Rectal smooth muscle tissue (tissue), 1 donor: Measurements from ENCODE around the gene MCHR1.

ENCODE experiments used
- H3K27ac ChIP-seq: one replicate; pipeline ENCODE4 v1.7.0; 2013; ENCODE audit warnings: low read depth, low read length, inconsistent platforms
- H3K27me3 ChIP-seq: one replicate; pipeline ENCODE4 v1.7.0; 2013; ENCODE audit warnings: low read length; ENCODE audit not compliant: control insufficient read depth, insufficient read depth
- H3K36me3 ChIP-seq: one replicate; pipeline ENCODE4 v1.7.0; 2013; ENCODE audit warnings: low read length; ENCODE audit not compliant: control insufficient read depth, insufficient read depth
- H3K4me1 ChIP-seq: one replicate; pipeline ENCODE4 v1.7.0; 2013; ENCODE audit warnings: low read length; ENCODE audit not compliant: control insufficient read depth, insufficient read depth
- H3K4me3 ChIP-seq: one replicate; pipeline ENCODE4 v1.7.0; 2013; ENCODE audit warnings: low read length
- H3K9ac ChIP-seq: one replicate; pipeline ENCODE4 v1.7.0; 2013; ENCODE audit warnings: low read length

Gene MCHR1

DNA sequence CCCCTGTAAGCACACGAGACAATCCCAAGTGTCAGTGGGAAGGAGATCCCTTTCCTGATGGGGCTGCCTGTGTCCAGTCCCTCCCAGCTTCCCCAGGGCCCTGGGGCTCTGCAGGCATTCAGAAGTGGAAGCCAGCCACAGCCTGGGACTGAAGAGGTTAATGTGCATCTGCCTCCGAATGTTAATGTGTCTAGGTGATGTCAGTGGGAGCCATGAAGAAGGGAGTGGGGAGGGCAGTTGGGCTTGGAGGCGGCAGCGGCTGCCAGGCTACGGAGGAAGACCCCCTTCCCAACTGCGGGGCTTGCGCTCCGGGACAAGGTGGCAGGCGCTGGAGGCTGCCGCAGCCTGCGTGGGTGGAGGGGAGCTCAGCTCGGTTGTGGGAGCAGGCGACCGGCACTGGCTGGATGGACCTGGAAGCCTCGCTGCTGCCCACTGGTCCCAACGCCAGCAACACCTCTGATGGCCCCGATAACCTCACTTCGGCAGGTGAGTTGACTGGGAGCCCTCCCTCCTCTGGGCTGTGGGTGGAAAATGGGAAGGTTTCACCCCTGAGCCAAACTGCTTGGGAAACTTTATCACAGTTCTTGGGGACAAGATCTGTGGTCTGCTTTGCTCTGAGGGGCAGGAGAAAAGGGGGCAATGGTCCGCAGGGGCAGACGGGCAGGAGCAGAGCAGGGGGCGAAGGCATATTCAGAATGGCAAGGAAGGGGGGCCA is at the start of gene MCHR1:
Gene MCHR1, plus strand, starts transcription at position 236 of the 715 bp plus-strand sequence. Its CDS starts 169 bp downstream, at position 405.
- Histone ChIP-seq H3K9ac (no peak within 1 kb of the TSS), H3K4me1 (no peaks in the 10 kb centered on the region), H3K36me3 (no peaks in the 10 kb centered on the region), H3K27ac (no peak within 1 kb of the TSS), H3K4me3 (peak within 1 kb of the TSS; percentile 42), H3K27me3 (peaks cover 2% of the 10 kb centered on the region)

- Histone ChIP-seq H3K4me1 (peaks cover 8% of the 10 kb centered on the region), H3K36me3 (no peaks in the 10 kb centered on the region), H3K27me3 (no peaks in the 10 kb centered on the region), H3K27ac (no peak overlapping the region), H3K4me3 (no peak overlapping the region), H3K9ac (no peak overlapping the region)
These were observed 47.4 kb upstream of the MCHR1 start for GRCh38 chr22:40631925-40632324.

DNA sequence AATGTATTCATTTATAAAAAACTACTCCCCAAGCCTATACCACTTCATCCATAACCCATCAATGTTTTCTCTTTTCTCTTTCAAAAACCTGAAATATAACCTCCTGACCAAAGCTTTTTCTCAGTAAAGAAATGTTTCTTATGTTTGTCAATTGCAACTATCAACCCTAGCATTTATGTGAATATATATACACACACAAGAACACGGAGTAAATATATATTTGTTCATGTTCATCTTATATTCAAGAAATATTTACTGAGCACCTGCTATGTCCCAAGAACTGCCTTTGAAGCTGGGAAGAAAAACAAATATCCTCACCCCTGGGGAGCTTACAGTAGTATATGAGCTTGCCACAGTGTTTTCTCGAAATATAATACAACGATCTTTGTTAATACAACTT is 46.2 kb upstream of the MCHR1 start:
- Histone ChIP-seq H3K4me3 (no peak overlapping the region), H3K27me3 (no peaks in the 10 kb centered on the region), H3K27ac (no peak overlapping the region), H3K9ac (no peak overlapping the region), H3K36me3 (no peaks in the 10 kb centered on the region), H3K4me1 (peaks cover 12% of the 10 kb centered on the region)

DNA sequence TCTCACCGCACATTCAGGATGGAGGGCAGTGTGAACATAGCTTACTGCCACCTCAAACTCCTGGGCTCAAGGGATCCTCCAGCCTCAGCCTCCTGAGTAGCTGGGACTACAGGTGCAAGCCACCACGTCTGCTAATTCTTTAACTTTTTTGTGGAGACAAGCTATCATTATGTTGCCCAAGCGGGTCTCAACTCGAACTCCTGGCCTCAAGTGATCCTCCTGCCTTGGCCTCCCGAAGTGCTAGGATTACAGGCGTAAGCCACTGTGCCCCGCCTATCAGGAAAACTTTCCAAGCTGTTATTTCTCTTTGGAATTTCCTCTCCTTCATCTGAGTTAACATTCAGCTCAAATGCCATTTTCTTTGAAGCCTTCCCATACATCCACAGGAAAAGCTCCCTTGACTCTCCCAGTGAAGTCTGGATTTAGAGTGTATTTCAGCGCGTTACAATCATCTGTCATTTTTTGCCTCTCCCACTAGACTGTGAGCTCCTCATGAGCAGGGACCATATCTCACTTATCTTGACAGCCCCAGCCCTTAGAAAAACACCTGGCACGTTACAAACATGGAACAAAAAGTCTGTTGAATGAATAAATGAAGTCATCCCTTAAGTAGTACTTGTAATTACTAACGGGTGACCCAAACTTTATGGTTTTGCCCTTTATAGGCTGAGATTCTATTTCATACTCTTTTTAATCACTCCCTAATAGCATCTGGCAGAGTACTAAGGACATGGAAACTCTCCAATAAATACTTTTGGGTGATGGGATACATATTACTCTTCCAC is 45.0 kb upstream of the MCHR1 start:
- Histone ChIP-seq H3K36me3 (no peaks in the 10 kb centered on the region), H3K4me1 (peaks cover 13% of the 10 kb centered on the region), H3K27ac (peak overlapping the region; percentile 22), H3K4me3 (peak overlapping the region; percentile 31), H3K9ac (no peak overlapping the region), H3K27me3 (no peaks in the 10 kb centered on the region)

DNA sequence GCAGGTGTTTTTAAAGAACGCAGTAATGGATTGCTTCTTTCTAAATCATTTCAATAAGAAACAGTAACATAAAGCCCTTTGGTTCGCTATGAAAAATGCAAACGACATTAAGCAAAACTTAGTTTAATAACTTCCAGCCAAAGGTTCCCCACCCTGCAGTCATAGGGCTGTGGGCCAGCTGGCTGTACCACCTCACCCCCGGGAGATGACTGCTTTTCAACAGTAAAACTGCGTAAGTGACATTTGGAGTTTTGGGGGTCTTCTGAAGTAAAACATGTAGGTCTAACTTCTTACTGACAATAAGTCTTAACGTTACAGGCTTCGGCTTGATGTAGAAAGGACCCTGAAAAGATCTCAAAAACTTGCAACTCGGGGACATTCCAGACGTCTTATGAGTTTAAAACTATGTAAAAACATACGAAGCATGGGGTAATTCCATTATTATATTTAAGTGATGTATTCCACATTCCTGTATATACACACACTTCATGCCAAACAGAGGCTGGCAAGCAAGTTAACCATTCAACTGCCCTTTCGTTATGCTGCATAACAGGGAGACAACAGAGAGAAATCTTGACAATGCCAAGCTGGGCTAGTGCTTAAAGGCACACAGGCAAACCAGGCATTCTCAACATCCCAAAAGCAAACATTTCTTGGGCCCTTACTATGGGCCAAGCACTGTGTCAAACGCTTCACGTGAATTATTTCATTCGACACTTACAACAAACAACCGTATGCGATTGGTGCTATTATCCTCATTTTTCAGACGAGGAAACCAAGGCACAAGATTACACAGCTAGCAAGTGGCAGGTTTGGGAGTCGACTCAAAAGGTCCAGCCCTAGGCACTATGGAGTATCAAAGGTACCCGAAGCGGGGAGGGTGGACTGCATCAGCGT is 44.0 kb upstream of the MCHR1 start:
- Histone ChIP-seq H3K9ac (peak overlapping the region; percentile 6), H3K4me1 (peaks cover 13% of the 10 kb centered on the region)

DNA sequence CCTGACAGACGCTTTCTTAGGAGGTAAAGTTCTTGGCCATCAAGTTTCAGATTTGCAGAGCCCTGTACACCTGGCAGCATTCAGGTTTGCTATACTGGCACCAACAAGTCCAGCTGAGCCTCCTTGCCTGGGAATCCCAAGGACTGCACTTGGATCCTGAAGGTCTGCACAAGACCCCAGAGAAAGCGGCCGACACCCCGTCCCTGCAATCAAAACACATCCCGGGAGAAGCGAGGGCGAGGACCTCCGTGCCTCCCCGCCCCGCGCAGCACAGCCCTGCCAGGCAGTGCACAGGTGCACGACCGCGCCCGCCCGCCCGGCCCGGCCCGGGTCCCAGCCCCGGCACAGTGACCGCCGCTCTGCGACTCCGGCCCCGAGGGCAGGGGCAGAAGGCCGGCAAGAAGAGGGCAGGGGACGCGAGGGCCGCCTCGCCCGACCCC is 43.3 kb upstream of the MCHR1 start:
- peak overlapping the region; percentile 68 for H3K4me3 ChIP-seq
- H3K4me1 ChIP-seq, result peaks cover 13% of the 10 kb centered on the region
- no peaks in the 10 kb centered on the region for H3K36me3 ChIP-seq
- H3K9ac ChIP-seq, result peak overlapping the region; percentile 56
- no peaks in the 10 kb centered on the region for H3K27me3 ChIP-seq
- peak overlapping the region; percentile 97 for H3K27ac ChIP-seq

More for the DNA sequence above, 44.0 kb upstream of the MCHR1 start:
- Histone ChIP-seq H3K27ac (peak overlapping the region; percentile 97), H3K36me3 (no peaks in the 10 kb centered on the region), H3K4me3 (peak overlapping the region; percentile 68), H3K27me3 (no peaks in the 10 kb centered on the region)

DNA sequence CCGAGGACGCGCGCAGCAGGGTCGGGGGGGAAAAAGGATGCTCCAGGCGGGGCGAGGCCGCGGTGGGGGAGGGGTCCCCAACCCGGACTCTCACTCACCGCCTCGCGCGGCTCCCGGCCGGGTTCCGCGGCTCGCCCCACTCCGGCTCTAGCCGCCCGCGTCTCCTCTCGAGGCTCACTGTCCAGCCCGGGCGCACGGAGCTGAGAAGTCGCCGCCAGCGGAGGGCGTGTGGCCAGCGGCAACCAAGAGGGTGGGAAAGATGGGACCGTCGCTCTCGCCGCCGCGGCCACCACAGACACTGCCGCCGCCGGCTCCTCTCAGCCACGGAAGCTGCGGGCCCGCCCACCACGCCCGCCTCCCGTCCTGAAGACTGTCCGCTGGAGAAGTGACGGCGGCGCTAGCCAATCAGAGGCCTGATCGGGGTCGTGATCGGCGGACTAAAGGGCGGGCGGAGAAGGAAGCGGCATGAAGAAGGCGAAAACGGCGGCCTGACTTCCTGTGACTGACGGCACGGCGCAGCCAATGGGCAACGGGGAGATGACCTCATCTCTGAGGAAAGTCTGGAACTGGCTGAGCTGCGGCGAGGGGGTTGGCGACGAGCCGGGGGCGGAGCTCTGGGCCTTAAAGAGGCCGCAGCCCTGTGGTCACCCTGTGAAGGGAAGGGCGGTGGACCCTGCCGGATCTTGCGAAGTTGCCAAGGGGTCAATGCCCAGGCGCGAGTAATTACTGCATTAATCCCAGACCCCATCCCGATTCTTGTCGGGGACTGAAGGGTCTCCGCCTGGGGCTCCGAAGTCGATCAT is 42.7 kb upstream of the MCHR1 start, which contains the start of gene MRTFA:
Gene MRTFA, minus strand, starts transcription at position 340 of the 803 bp plus-strand sequence.
- Histone ChIP-seq H3K27me3 (no peaks in the 10 kb centered on the region), H3K36me3 (no peaks in the 10 kb centered on the region), H3K4me1 (peaks cover 13% of the 10 kb centered on the region), H3K4me3 (peak within 1 kb of the TSS; percentile 93), H3K9ac (peak within 1 kb of the TSS; percentile 94), H3K27ac (peak within 1 kb of the TSS; percentile 97)

GRCh38 chr22:40637183-40638150 is 41.8 kb upstream of the MCHR1 start:
- Histone ChIP-seq H3K4me3 (peak overlapping the region; percentile 93), H3K4me1 (peaks cover 13% of the 10 kb centered on the region), H3K27me3 (no peaks in the 10 kb centered on the region), H3K36me3 (no peaks in the 10 kb centered on the region), H3K27ac (peak overlapping the region; percentile 97), H3K9ac (peak overlapping the region; percentile 94)

GRCh38 chr22:40638261-40638660 is 41.0 kb upstream of the MCHR1 start:
- H3K36me3 ChIP-seq, result no peaks in the 10 kb centered on the region
- peak overlapping the region; percentile 93 for H3K4me3 ChIP-seq

DNA sequence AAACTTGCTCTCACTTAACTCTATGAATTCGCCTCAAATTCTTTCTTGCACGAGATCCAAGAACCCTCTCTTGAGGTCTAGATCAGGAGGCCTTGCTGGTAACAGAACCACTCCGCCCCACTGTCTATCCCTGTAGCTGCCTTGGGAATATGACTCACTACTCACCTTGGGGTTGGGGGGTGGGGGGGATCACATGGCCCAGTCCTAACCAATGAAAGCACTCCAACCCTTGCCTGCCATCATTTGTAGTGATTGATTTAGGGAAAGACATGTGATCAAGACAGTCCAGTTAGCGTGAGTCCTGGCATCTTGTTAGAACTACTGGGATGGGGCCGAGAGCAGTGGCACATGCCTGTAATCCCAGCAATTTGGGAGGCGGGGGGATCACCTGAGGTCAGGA is 38.0 kb upstream of the MCHR1 start:
- no peak overlapping the region for H3K4me3 ChIP-seq
- H3K27ac ChIP-seq, result no peak overlapping the region
- peaks cover 5% of the 10 kb centered on the region for H3K4me1 ChIP-seq
- no peaks in the 10 kb centered on the region for H3K27me3 ChIP-seq
- no peak overlapping the region for H3K9ac ChIP-seq
- H3K36me3 ChIP-seq, result no peaks in the 10 kb centered on the region

More at GRCh38 chr22:40638261-40638660, 41.0 kb upstream of the MCHR1 start:
- no peak overlapping the region for H3K27ac ChIP-seq
- H3K9ac ChIP-seq, result no peak overlapping the region
- peaks cover 13% of the 10 kb centered on the region for H3K4me1 ChIP-seq
- no peaks in the 10 kb centered on the region for H3K27me3 ChIP-seq
